Measurements from ENCODE around the gene C12orf43.

Gene C12orf43

GRCh38 chr12:120998435-120998834, 17.9 kb downstream of the C12orf43 start:
- no peak for DNase-seq

- DNase-seq: no peak
These were observed 18.8 kb downstream of the C12orf43 start for GRCh38 chr12:120997448-120997847.

- no peak for DNase-seq
These were observed 20.0 kb downstream of the C12orf43 start for GRCh38 chr12:120996133-120996746.

GRCh38 chr12:120994589-120995337, 21.5 kb downstream of the C12orf43 start:
- no peak for DNase-seq

- no peak for DNase-seq
These were observed 22.2 kb downstream of the C12orf43 start for GRCh38 chr12:120994059-120994458.

- DNase-seq: no peak
These were observed 22.8 kb downstream of the C12orf43 start for GRCh38 chr12:120993496-120993895.

- DNase-seq: no peak
These were observed 23.3 kb downstream of the C12orf43 start for GRCh38 chr12:120992989-120993388.

- no peak for DNase-seq
These were observed 24.3 kb downstream of the C12orf43 start for GRCh38 chr12:120991965-120992364.

- DNase-seq: no peak
These were observed 25.7 kb downstream of the C12orf43 start for GRCh38 chr12:120990487-120991055.

GRCh38 chr12:120989687-120990086, 26.6 kb downstream of the C12orf43 start:
- DNase-seq: no peak

GRCh38 chr12:120988658-120989057, 27.6 kb downstream of the C12orf43 start:
- DNase-seq: no peak

- DNase-seq: no peak
These were observed 28.1 kb downstream of the C12orf43 start for GRCh38 chr12:120988234-120988633.

- DNase-seq: no peak
These were observed 31.9 kb downstream of the C12orf43 start for GRCh38 chr12:120984351-120984898.

- DNase-seq: no peak
These were observed 32.5 kb downstream of the C12orf43 start for GRCh38 chr12:120983759-120984158.

- DNase-seq: no peak
These were observed 33.6 kb downstream of the C12orf43 start for GRCh38 chr12:120982659-120983058.

- DNase-seq: no peak
These were observed 34.8 kb downstream of the C12orf43 start for GRCh38 chr12:120981407-120981941.

GRCh38 chr12:120980800-120981368, 35.4 kb downstream of the C12orf43 start:
- no peak for DNase-seq

- no peak for DNase-seq
These were observed 36.2 kb downstream of the C12orf43 start for GRCh38 chr12:120979862-120980696.

GRCh38 chr12:120979220-120979861, 36.9 kb downstream of the C12orf43 start:
- DNase-seq: no peak

GRCh38 chr12:120978296-120979219, 37.7 kb downstream of the C12orf43 start, which contains the start of gene HNF1A:
Gene HNF1A (plus strand): TSS chr12:120978543. CDS start chr12:120978769, 226 bp downstream.
- no peak for DNase-seq

Measured in SHP77 treated with DMSO at 0.1 percent for 48 hours (cell line).